ENCODE data around the gene TXNDC17. TPM values are rescaled to one million over a fixed set of nuclear protein-coding genes. Genes with fewer than 3 reads are reported as not detected.
A peak's percentile ranks its signal among the peaks of the same experiment; 100 is the strongest.

TXNDC17 gene
- total RNA-seq, 1 experiment from 2014 or later: 114 TPM

DNA sequence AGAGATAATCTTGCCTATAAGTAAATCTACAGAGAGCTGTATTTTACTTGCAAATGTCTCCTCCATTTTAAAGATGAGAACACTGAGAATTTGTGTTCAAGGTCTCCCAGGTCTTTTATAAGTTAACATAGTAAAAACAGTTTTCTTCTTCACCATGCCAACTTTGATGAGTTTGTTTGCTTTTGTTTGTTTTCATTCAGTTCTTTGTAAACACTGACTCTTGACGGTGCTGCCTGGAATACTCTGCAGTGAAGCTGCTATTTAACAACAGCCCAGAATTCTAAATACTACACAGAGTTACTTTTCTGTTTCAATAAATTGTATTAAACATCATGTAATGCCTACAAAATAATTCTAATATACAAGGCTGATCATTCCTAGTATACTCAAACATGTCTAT, 43.1 kb upstream of the TXNDC17 start:
- H3F3A ChIP-seq (ENCODE audit: insufficient read depth, low read depth): peaks cover 13% of the 10 kb centered on the region; the same call in 1 of the 2 replicates
- CTCF ChIA-PET: interaction anchor here (0.5 kb wide), 1 partner anchor 360 kb away, joined by 4 read pairs; no protein-coding TSS in a partner anchor
- H2AFZ ChIP-seq: no peak overlapping the region
- H3K27ac ChIP-seq: no peak overlapping the region
- H3K27me3 ChIP-seq (ENCODE audit: insufficient read depth, low read depth): no peaks in the 10 kb centered on the region
- no peaks in the 10 kb centered on the region for H3K9me3 ChIP-seq (ENCODE audit: insufficient read depth, low read depth)
- no peak overlapping the region for H3K4me3 ChIP-seq
- peaks cover 70% of the 10 kb centered on the region for H3K36me3 ChIP-seq (ENCODE audit: low read depth)
- no peaks in the 10 kb centered on the region for H3K9me2 ChIP-seq (ENCODE audit: insufficient read depth)
- intact Hi-C loops (cut with micrococcal nuclease; ENCODE audit: unreplicated experiment): loop anchor here (2.0 kb wide), 1 partner anchor 15 kb away; no protein-coding TSS in a partner anchor
- no peak for DNase-seq
- no TSS peak for BruUV-seq (replicated peaks)
- TF ChIP-seq, protein P1, sequence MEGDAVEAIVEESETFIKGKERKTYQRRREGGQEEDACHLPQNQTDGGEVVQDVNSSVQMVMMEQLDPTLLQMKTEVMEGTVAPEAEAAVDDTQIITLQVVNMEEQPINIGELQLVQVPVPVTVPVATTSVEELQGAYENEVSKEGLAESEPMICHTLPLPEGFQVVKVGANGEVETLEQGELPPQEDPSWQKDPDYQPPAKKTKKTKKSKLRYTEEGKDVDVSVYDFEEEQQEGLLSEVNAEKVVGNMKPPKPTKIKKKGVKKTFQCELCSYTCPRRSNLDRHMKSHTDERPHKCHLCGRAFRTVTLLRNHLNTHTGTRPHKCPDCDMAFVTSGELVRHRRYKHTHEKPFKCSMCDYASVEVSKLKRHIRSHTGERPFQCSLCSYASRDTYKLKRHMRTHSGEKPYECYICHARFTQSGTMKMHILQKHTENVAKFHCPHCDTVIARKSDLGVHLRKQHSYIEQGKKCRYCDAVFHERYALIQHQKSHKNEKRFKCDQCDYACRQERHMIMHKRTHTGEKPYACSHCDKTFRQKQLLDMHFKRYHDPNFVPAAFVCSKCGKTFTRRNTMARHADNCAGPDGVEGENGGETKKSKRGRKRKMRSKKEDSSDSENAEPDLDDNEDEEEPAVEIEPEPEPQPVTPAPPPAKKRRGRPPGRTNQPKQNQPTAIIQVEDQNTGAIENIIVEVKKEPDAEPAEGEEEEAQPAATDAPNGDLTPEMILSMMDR (conservative IDR thresholded peaks at IDR 0.05): no peak
- TF ChIP-seq EZH2 (IDR thresholded peaks at IDR 0.05; ENCODE audit: low read depth): no peak
- no peak overlapping the region for H3K4me2 ChIP-seq
- peaks cover 7% of the 10 kb centered on the region; the same call in 1 of the 2 replicates for H3K79me2 ChIP-seq (ENCODE audit: low read depth)
- peaks cover 6% of the 10 kb centered on the region; the same call in 1 of the 2 replicates for H4K20me1 ChIP-seq (ENCODE audit: insufficient read depth)
- no peaks in the 10 kb centered on the region for H3K4me1 ChIP-seq (replicated peaks; ENCODE audit: insufficient read depth)
- POLR2A ChIA-PET (ENCODE audit: unreplicated experiment): no interaction called here

DNA sequence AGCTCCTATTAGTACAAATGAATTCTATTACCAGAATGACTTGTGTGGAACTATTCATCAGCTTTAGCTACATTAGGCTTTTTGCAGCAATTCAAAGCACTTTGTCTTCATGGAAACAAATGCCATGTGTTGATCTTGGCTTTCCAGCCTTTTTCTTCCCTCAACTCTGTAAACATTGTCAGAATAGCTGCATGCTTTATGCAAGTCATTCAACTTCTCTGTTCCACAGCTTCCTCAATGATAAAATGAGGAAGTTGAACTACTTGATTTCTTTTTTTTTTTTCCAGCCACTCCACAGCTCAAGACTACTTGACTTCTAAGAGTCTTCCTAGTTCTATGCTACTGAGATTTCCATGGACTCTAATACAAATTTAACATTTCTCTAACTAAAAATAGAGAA, 41.5 kb upstream of the TXNDC17 start:
- ChIA-PET POLR2A (ENCODE audit: unreplicated experiment) (interaction anchor here (0.6 kb wide), 1 partner anchor 9 kb away, joined by 6 read pairs; no protein-coding TSS in a partner anchor), CTCF (interaction anchor here (0.7 kb wide), 1 partner anchor 82 kb away, joined by 7 read pairs; no protein-coding TSS in a partner anchor)
- Histone ChIP-seq H3K9me2 (ENCODE audit: insufficient read depth) (no peaks in the 10 kb centered on the region), H4K20me1 (ENCODE audit: insufficient read depth) (peaks cover 6% of the 10 kb centered on the region; the same call in 1 of the 2 replicates), H3K27me3 (ENCODE audit: insufficient read depth, low read depth) (no peaks in the 10 kb centered on the region), H3K4me2 (no peak overlapping the region), H2AFZ (no peak overlapping the region), H3K4me3 (no peak overlapping the region), H3K9me3 (ENCODE audit: insufficient read depth, low read depth) (no peaks in the 10 kb centered on the region), H3K27ac (no peak overlapping the region), H3F3A (ENCODE audit: insufficient read depth, low read depth) (peaks cover 13% of the 10 kb centered on the region; the same call in 1 of the 2 replicates), H3K79me2 (ENCODE audit: low read depth) (peaks cover 7% of the 10 kb centered on the region; the same call in 1 of the 2 replicates), H3K36me3 (ENCODE audit: low read depth) (peaks cover 68% of the 10 kb centered on the region), H3K4me1 (replicated peaks; ENCODE audit: insufficient read depth) (no peaks in the 10 kb centered on the region)
- BruUV-seq (replicated peaks): no TSS peak
- DNase-seq: peak in 1 of 2 experiments; percentile 53
- TF ChIP-seq EZH2 (IDR thresholded peaks at IDR 0.05; ENCODE audit: low read depth): no peak
- TF ChIP-seq, protein P1 (conservative IDR thresholded peaks at IDR 0.05): no peak
- intact Hi-C loops (cut with micrococcal nuclease; ENCODE audit: unreplicated experiment): loop anchor here (2.0 kb wide), 1 partner anchor 17 kb away; no protein-coding TSS in a partner anchor

DNA sequence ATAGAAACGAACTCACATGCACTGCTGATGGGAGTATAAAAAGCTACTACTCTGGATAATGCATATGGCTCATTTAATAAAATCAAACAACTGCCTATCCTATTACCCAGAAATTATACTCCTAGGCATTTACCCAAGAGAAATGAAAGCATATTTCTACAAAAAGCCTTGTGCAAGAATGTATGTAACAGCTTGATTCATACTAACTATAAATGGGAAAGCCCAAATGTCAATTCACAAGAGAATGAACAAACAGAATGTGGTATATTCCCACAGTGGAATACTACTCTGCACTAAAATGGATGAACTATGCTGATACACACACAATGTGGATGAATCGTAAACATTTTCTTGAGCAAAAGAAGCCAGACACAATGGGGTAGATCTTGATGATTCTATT, 38.7 kb upstream of the TXNDC17 start:
- H3K9me3 ChIP-seq (ENCODE audit: insufficient read depth, low read depth): no peaks in the 10 kb centered on the region
- H4K20me1 ChIP-seq (ENCODE audit: insufficient read depth): peaks cover 6% of the 10 kb centered on the region; the same call in 1 of the 2 replicates
- peaks cover 77% of the 10 kb centered on the region for H3K36me3 ChIP-seq (ENCODE audit: low read depth)
- DNase-seq: no peak
- intact Hi-C loops (cut with micrococcal nuclease; ENCODE audit: unreplicated experiment): no loop called here
- no peak overlapping the region for H3K27ac ChIP-seq
- peaks cover 7% of the 10 kb centered on the region; the same call in 1 of the 2 replicates for H3K79me2 ChIP-seq (ENCODE audit: low read depth)
- no peak overlapping the region for H3K4me2 ChIP-seq
- ChIA-PET POLR2A (ENCODE audit: unreplicated experiment) (no interaction called here), CTCF (interaction anchor here (0.6 kb wide), 2 partner anchors 26 to 120 kb away, joined by 3 read pairs; no protein-coding TSS in a partner anchor)
- TF ChIP-seq EZH2 (IDR thresholded peaks at IDR 0.05; ENCODE audit: low read depth): no peak
- TF ChIP-seq, protein P1 (conservative IDR thresholded peaks at IDR 0.05): no peak
- no peak overlapping the region for H3K4me3 ChIP-seq
- H3F3A ChIP-seq (ENCODE audit: insufficient read depth, low read depth): peaks cover 13% of the 10 kb centered on the region; the same call in 1 of the 2 replicates
- no TSS peak for BruUV-seq (replicated peaks)
- H3K4me1 ChIP-seq (replicated peaks; ENCODE audit: insufficient read depth): no peaks in the 10 kb centered on the region
- H3K9me2 ChIP-seq (ENCODE audit: insufficient read depth): no peaks in the 10 kb centered on the region
- H2AFZ ChIP-seq: no peak overlapping the region
- no peaks in the 10 kb centered on the region for H3K27me3 ChIP-seq (ENCODE audit: insufficient read depth, low read depth)

All from PC-9 (cell line).